ENCODE measurements around the gene COL8A1. TPM values are rescaled to one million over a fixed set of nuclear protein-coding genes. Genes with fewer than 3 reads are reported as not detected.

Gene COL8A1
- total and polyA plus RNA-seq, 9 of the 15 experiments (the other 6 are each of a cell fraction or from before 2014, with no cell fraction given): 0.07 TPM; not detected in 8

DNA sequence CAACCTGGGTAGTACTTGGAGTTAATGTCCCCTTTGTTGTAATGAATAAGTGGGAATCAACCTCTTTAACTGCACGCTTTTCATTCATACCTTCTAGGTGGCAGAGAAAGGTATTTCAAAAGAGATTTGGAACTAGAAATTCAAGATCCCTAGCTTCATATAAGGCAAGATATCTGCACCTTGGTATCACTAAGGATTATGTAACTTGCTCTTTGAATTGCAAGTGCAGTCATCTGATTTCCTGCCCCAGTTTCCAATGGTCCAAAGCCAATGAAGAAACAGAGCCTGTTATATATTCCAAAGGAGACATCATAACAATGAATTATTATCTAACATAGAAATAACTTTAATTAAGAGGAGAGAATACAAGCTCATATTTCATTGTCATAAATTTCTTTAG, 124.5 kb downstream of the COL8A1 start:
- ATAC-seq (no peak), FAIRE-seq (no peak), DNase-seq (ENCODE audit: extremely low read depth in 1 of 4, low spot score in 3 of 4) (no peak)
- no peaks in the 10 kb centered on the region for H3K79me2 ChIP-seq (ENCODE audit: control insufficient read depth, insufficient read depth, low read length)
- H3K36me3 ChIP-seq (ENCODE audit: control insufficient read depth, insufficient read depth, low read length): no peaks in the 10 kb centered on the region
- H3K4me3 ChIP-seq: no peak overlapping the region
- ChIA-PET POLR2A (no interaction called here), CTCF (ENCODE audit: low intra/inter-chr PET ratio) (no interaction called here)
- H3K27me3 ChIP-seq (ENCODE audit: control insufficient read depth in 2 of 2, insufficient read depth in 2 of 2, low read length in 2 of 2): 0 out of 5 replicates have a peak, but pooled peaks cover 0 to 4% of the 10 kb centered on the region in 2 experiments
- H3K4me2 ChIP-seq (ENCODE audit: insufficient read depth, low read length): no peak overlapping the region
- H2AFZ ChIP-seq (ENCODE audit: low read depth, low read length): no peak overlapping the region
- no peak overlapping the region for H3K9ac ChIP-seq (ENCODE audit: insufficient read depth in 1 of 2, low read depth in 2 of 2, low read length in 2 of 2)
- 31% methylated on average over 1 of the region's 1 CpG for WGBS (ENCODE audit: insufficient coverage, low coverage, missing lambda C conversion rate)
- no peaks in the 10 kb centered on the region for H3K9me3 ChIP-seq (replicated peaks; ENCODE audit: control insufficient read depth, insufficient read depth, low read depth, low read length)
- H3K27ac ChIP-seq (ENCODE audit: extremely low read depth, low read depth, low read length): no peak overlapping the region
- H3K9me1 ChIP-seq (ENCODE audit: control insufficient read depth, insufficient read depth, low read length): no peaks in the 10 kb centered on the region
- TF ChIP-seq, protein P1, sequence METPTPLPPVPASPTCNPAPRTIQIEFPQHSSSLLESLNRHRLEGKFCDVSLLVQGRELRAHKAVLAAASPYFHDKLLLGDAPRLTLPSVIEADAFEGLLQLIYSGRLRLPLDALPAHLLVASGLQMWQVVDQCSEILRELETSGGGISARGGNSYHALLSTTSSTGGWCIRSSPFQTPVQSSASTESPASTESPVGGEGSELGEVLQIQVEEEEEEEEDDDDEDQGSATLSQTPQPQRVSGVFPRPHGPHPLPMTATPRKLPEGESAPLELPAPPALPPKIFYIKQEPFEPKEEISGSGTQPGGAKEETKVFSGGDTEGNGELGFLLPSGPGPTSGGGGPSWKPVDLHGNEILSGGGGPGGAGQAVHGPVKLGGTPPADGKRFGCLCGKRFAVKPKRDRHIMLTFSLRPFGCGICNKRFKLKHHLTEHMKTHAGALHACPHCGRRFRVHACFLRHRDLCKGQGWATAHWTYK (CRISPR knock-in tag; IDR thresholded peaks at IDR 0.05): no peak
- no peak for TF ChIP-seq CEBPG (CRISPR knock-in tag; IDR thresholded peaks at IDR 0.05)
- peak; percentile 78 to 80 for TF ChIP-seq CEBPG (tag; conservative IDR thresholded peaks at IDR 0.05 in 1 of 2, IDR thresholded peaks at IDR 0.05 in 1 of 2)
- intact Hi-C loops (cut with micrococcal nuclease): no loop called here
- H3K4me1 ChIP-seq (replicated peaks in 1 of 2; ENCODE audit: control insufficient read depth in 2 of 2, insufficient read depth in 2 of 2, low read length in 2 of 2): no peaks in the 10 kb centered on the region
- H4K20me1 ChIP-seq (replicated peaks; ENCODE audit: control insufficient read depth, insufficient read depth, low read length): no peaks in the 10 kb centered on the region
- in situ Hi-C loops (cut with MboI): no loop called here
- no TSS peak for BruUV-seq (replicated peaks)

DNA sequence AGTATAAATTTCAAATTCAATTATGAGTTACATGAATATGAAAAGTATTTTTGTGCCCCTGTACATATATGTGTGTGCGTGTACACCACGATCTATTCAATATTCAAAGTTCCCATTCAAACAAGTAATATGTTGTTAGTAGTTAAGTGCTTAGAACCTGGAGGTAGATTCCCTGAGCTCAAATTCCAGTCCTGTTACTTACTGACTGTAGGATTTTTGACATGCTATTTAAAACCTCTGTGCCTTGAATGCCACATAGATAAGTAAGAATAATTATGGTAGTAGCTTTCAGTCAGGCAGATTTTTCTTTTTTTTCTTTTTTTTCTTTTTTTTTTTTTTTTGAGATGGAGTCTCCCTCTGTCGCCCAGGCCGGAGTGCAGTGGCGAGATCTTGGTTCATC, 126.0 kb downstream of the COL8A1 start:
- H3K27me3 ChIP-seq (ENCODE audit: control insufficient read depth in 2 of 2, insufficient read depth in 2 of 2, low read length in 2 of 2): 0 out of 5 replicates have a peak, but pooled peaks cover 0 to 4% of the 10 kb centered on the region in 2 experiments
- H3K9me3 ChIP-seq (replicated peaks; ENCODE audit: control insufficient read depth, insufficient read depth, low read depth, low read length): no peaks in the 10 kb centered on the region
- CTCF ChIA-PET (ENCODE audit: low intra/inter-chr PET ratio): no interaction called here
- H2AFZ ChIP-seq (ENCODE audit: low read depth, low read length): no peak overlapping the region
- intact Hi-C loops (cut with micrococcal nuclease) (no loop called here), in situ Hi-C loops (cut with MboI) (no loop called here)
- no TSS peak for BruUV-seq (replicated peaks)
- H3K27ac ChIP-seq (ENCODE audit: extremely low read depth, low read depth, low read length): no peak overlapping the region
- no peak overlapping the region for H3K4me3 ChIP-seq
- H3K36me3 ChIP-seq (ENCODE audit: control insufficient read depth, insufficient read depth, low read length): no peaks in the 10 kb centered on the region
- H3K4me2 ChIP-seq (ENCODE audit: insufficient read depth, low read length): no peak overlapping the region
- no peak overlapping the region for H3K9ac ChIP-seq (ENCODE audit: insufficient read depth in 1 of 2, low read depth in 2 of 2, low read length in 2 of 2)
- no peaks in the 10 kb centered on the region for H3K79me2 ChIP-seq (ENCODE audit: control insufficient read depth, insufficient read depth, low read length)
- POLR2A ChIA-PET: no interaction called here
- DNase-seq (ENCODE audit: extremely low read depth in 1 of 4, low spot score in 3 of 4) (no peak), FAIRE-seq (no peak), ATAC-seq (no peak)
- no peaks in the 10 kb centered on the region; a peak in 1 of 5 replicates for H3K4me1 ChIP-seq (replicated peaks in 1 of 2; ENCODE audit: control insufficient read depth in 2 of 2, insufficient read depth in 2 of 2, low read length in 2 of 2)
- WGBS (ENCODE audit: insufficient coverage, low coverage, missing lambda C conversion rate): 55% methylated on average over 2 of the region's 5 CpGs
- H3K9me1 ChIP-seq (ENCODE audit: control insufficient read depth, insufficient read depth, low read length): no peaks in the 10 kb centered on the region
- no peaks in the 10 kb centered on the region for H4K20me1 ChIP-seq (replicated peaks; ENCODE audit: control insufficient read depth, insufficient read depth, low read length)
- no peak for TF ChIP-seq POLR2B (IDR thresholded peaks at IDR 0.05; ENCODE audit: low read depth, partially characterized antibody)
- no peak for TF ChIP-seq NELFE (IDR thresholded peaks at IDR 0.05; ENCODE audit: insufficient read depth, insufficient read length)
- TF ChIP-seq, protein P2, sequence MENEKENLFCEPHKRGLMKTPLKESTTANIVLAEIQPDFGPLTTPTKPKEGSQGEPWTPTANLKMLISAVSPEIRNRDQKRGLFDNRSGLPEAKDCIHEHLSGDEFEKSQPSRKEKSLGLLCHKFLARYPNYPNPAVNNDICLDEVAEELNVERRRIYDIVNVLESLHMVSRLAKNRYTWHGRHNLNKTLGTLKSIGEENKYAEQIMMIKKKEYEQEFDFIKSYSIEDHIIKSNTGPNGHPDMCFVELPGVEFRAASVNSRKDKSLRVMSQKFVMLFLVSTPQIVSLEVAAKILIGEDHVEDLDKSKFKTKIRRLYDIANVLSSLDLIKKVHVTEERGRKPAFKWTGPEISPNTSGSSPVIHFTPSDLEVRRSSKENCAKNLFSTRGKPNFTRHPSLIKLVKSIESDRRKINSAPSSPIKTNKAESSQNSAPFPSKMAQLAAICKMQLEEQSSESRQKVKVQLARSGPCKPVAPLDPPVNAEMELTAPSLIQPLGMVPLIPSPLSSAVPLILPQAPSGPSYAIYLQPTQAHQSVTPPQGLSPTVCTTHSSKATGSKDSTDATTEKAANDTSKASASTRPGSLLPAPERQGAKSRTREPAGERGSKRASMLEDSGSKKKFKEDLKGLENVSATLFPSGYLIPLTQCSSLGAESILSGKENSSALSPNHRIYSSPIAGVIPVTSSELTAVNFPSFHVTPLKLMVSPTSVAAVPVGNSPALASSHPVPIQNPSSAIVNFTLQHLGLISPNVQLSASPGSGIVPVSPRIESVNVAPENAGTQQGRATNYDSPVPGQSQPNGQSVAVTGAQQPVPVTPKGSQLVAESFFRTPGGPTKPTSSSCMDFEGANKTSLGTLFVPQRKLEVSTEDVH (IDR thresholded peaks at IDR 0.05; ENCODE audit: low read depth, partially characterized antibody): no peak
- no peak for TF ChIP-seq E2F3 (CRISPR knock-in tag; IDR thresholded peaks at IDR 0.05)
- no peak for TF ChIP-seq NFE2L1 (tag; IDR thresholded peaks at IDR 0.05; ENCODE audit: borderline replicate concordance, low read depth)
- no peak for TF ChIP-seq ZC3H4 (CRISPR knock-in tag; IDR thresholded peaks at IDR 0.05; ENCODE audit: borderline replicate concordance)
- TF ChIP-seq, protein P3, sequence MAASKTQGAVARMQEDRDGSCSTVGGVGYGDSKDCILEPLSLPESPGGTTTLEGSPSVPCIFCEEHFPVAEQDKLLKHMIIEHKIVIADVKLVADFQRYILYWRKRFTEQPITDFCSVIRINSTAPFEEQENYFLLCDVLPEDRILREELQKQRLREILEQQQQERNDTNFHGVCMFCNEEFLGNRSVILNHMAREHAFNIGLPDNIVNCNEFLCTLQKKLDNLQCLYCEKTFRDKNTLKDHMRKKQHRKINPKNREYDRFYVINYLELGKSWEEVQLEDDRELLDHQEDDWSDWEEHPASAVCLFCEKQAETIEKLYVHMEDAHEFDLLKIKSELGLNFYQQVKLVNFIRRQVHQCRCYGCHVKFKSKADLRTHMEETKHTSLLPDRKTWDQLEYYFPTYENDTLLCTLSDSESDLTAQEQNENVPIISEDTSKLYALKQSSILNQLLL (CRISPR knock-in tag; IDR thresholded peaks at IDR 0.05; ENCODE audit: borderline replicate concordance): no peak
- TF ChIP-seq JUNB (CRISPR knock-in tag; conservative IDR thresholded peaks at IDR 0.05): no peak
